GM23338 (cell line): ENCODE measurements around the gene SOSTDC1. TPM values are rescaled to one million over a fixed set of nuclear protein-coding genes. Genes with fewer than 3 reads are reported as not detected.

Experiments used
- ATAC-seq: fragments of 200-7000 bp; cut with Tn5 transposase; 3 replicates; pipeline ENCODE4 v1.9.1; 2020
- DNase-seq: peaks from one replicate; pipeline ENCODE4 v3.0.0-alpha.2; 2015; ENCODE audit warnings: low spot score
- H2AFZ ChIP-seq: fragments of 200-600 bp; sonication (generic); 2 replicates; pipeline ENCODE4 v1.8.0; 2016; ENCODE audit warnings: antibody characterized with exemption, mild to moderate bottlenecking, moderate library complexity
- H3F3A ChIP-seq: fragments of 200-600 bp; sonication (generic); replicated peaks from 2 replicates; pipeline ENCODE4 v1.8.0; 2017; ENCODE audit warnings: antibody characterized with exemption, mixed run types, low read depth
- H3K27ac ChIP-seq: fragments of 200-600 bp; sonication (generic); 2 replicates; pipeline ENCODE4 v1.6.1; 2016; ENCODE audit warnings: low read depth
- H3K27me3 ChIP-seq: fragments of 200-600 bp; sonication (generic); 2 replicates; pipeline ENCODE4 v1.8.0; 2016; ENCODE audit warnings: mild to moderate bottlenecking, mixed run types, moderate library complexity; ENCODE audit not compliant: insufficient read depth
- H3K36me3 ChIP-seq: fragments of 200-600 bp; sonication (generic); 2 replicates; pipeline ENCODE4 v1.8.0; 2016; ENCODE audit warnings: mild to moderate bottlenecking; ENCODE audit not compliant: insufficient read depth
- H3K4me1 ChIP-seq: fragments of 200-600 bp; sonication (generic); 2 replicates; pipeline ENCODE4 v1.8.0; 2016; ENCODE audit warnings: mild to moderate bottlenecking, moderate library complexity; ENCODE audit not compliant: insufficient read depth
- H3K4me2 ChIP-seq: fragments of 200-600 bp; sonication (generic); 2 replicates; pipeline ENCODE4 v1.7.1; 2017; ENCODE audit warnings: mixed run types
- H3K4me3 ChIP-seq: fragments of 200-600 bp; sonication (generic); 2 replicates; pipeline ENCODE4 v1.6.1; 2016; ENCODE audit warnings: mixed run types
- H3K79me2 ChIP-seq: fragments of 200-600 bp; sonication (generic); replicated peaks from 2 replicates; pipeline ENCODE4 v1.8.0; 2017; ENCODE audit warnings: mild to moderate bottlenecking; ENCODE audit not compliant: insufficient read depth
- H3K9me2 ChIP-seq: fragments of 200-600 bp; sonication (generic); 2 replicates; pipeline ENCODE4 v1.8.0; 2017; ENCODE audit not compliant: insufficient read depth
- H4K20me1 ChIP-seq: fragments of 200-600 bp; sonication (generic); replicated peaks from 2 replicates; pipeline ENCODE4 v1.8.0; 2017; ENCODE audit warnings: mild to moderate bottlenecking; ENCODE audit not compliant: insufficient read depth
- H3K27ac Mint-ChIP-seq: 2 replicates; pipeline ENCODE4 v1.8.0; 2020; ENCODE audit warnings: inconsistent platforms, mild to moderate bottlenecking, moderate library complexity, mixed read lengths
- H3K27me3 Mint-ChIP-seq: 3 replicates; pipeline ENCODE4 v1.8.0; 2022; ENCODE audit warnings: low read depth, mild to moderate bottlenecking, moderate library complexity, mixed read lengths, inconsistent platforms; ENCODE audit not compliant: insufficient read depth, poor library complexity
- H3K36me3 Mint-ChIP-seq: 3 replicates; pipeline ENCODE4 v1.8.0; 2021; ENCODE audit warnings: low read depth, mild to moderate bottlenecking, inconsistent platforms, moderate library complexity, mixed read lengths
- H3K4me1 Mint-ChIP-seq: 3 replicates; pipeline ENCODE4 v1.8.0; 2020; ENCODE audit warnings: mild to moderate bottlenecking, inconsistent platforms, mixed read lengths
- H3K4me3 Mint-ChIP-seq: 3 replicates; pipeline ENCODE4 v1.8.0; 2021; ENCODE audit warnings: moderate library complexity, mild to moderate bottlenecking, inconsistent platforms, mixed read lengths
- H3K9me3 Mint-ChIP-seq: 3 replicates; pipeline ENCODE4 v1.8.0; 2020; ENCODE audit warnings: moderate library complexity, mild to moderate bottlenecking, inconsistent platforms, mixed read lengths
- EZH2 ChIP-seq: fragments of 200-600 bp; sonication (generic); IDR thresholded peaks from one replicate; pipeline ENCODE4 v1.8.0; 2017; ENCODE audit warnings: antibody characterized with exemption, mild to moderate bottlenecking, low read depth; ENCODE audit not compliant: unreplicated experiment
- POLR2AphosphoS5 ChIP-seq: IDR thresholded peaks from 2 replicates; pipeline ENCODE4 v1.6.1; 2016; ENCODE audit warnings: antibody characterized with exemption, low read depth
- ZNF114 ChIP-seq: fragments of 250-450 bp; sonication (Bioruptor Pico); IDR thresholded peaks from 2 replicates; pipeline ENCODE4 v1.5.0; 2020; ENCODE audit warnings: mild to moderate bottlenecking, moderate library complexity
- ZNF462 ChIP-seq: fragments of 250-450 bp; sonication (Bioruptor Pico); IDR thresholded peaks from 2 replicates; pipeline ENCODE4 v1.5.0; 2020; ENCODE audit warnings: mild to moderate bottlenecking, moderate library complexity
- polyA plus RNA-seq: library from polyadenylated mRNA; unstranded; fragments of >200 nt; fragmentation: Nextera tagmentation; extraction: Ambion mirVana; gene quantifications from 2 replicates; pipeline ENCODE4 v1.2.1, GENCODE V29; 2016
- total RNA-seq: library from RNA; depleted of rRNA; stranded (reverse); fragments of >200 nt; shearing (Covaris generic); gene quantifications from 2 replicates; pipeline ENCODE4 v1.2.3, GENCODE V29; 2014

Gene SOSTDC1
- total and polyA plus RNA-seq, 2 experiments from 2014 or later: 0.76 to 1.0 TPM

DNA sequence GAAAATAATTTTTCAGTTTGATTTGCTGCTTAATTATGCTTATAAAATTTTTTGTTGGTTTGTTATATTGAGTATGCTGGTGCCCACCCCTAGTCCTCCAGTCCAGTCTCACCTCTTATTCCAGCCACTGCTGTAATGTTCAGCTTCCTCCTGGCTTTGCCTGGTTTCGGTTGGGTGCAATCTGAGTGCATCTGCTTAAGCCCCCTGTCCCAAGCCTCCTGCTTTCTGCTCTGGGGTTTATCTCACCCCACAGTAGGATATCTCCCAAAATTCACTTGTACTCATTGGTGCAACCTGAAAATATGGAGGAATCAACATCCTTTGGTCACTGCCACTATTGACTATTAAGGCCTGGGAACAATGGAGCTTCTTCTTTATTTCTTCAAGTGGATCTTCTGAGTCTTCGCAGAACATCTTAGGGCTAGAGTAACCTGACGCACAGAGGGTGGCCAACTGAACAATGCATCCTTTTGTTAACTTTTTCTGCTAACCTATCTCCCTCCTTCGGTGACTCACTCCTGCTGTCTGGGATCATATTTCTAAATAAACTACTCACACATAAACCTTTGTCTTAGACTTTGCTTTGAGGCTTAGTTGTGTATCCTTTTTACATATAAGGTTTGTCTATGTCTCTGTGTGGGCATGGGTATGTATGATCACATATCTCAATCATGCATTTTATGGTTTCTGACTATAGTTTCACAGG lies 19.1 kb upstream of the SOSTDC1 start:
- peak; percentile 37 for DNase-seq
- H3K27ac ChIP-seq: no peak overlapping the region
- no peaks in the 10 kb centered on the region for H3K79me2 ChIP-seq
- H3K27me3 ChIP-seq: no peaks in the 10 kb centered on the region
- Mint-ChIP-seq H3K4me1 (peaks cover 10% of the 10 kb centered on the region; the same call in 2 of the 3 replicates), H3K27ac (no peak overlapping the region), H3K9me3 (no peaks in the 10 kb centered on the region), H3K36me3 (no peaks in the 10 kb centered on the region), H3K27me3 (no peaks in the 10 kb centered on the region), H3K4me3 (no peak overlapping the region)
- H3K36me3 ChIP-seq: no peaks in the 10 kb centered on the region
- H3F3A ChIP-seq: no peaks in the 10 kb centered on the region
- no peak overlapping the region for H2AFZ ChIP-seq
- H3K4me3 ChIP-seq: no peak overlapping the region
- peak; percentile 82 for TF ChIP-seq ZNF462 (CRISPR knock-in tag)
- TF ChIP-seq ZNF114: peak; percentile 33; the same call in 1 of the 2 replicates
- no peak for TF ChIP-seq POLR2AphosphoS5
- no peaks in the 10 kb centered on the region for H3K4me1 ChIP-seq
- 0 out of 2 replicates have a peak, but pooled peaks cover 3% of the 10 kb centered on the region for H3K9me2 ChIP-seq
- H4K20me1 ChIP-seq: no peaks in the 10 kb centered on the region
- peak; percentile 78 for ATAC-seq
- no peak overlapping the region for H3K4me2 ChIP-seq

- no peaks in the 10 kb centered on the region for H3K79me2 ChIP-seq
- H3K27me3 ChIP-seq: no peaks in the 10 kb centered on the region
- no peak overlapping the region for H3K4me2 ChIP-seq
- H3K36me3 Mint-ChIP-seq: no peaks in the 10 kb centered on the region
- no peaks in the 10 kb centered on the region for H3K27me3 Mint-ChIP-seq
- H3K27ac Mint-ChIP-seq: no peak overlapping the region
- H3K36me3 ChIP-seq: no peaks in the 10 kb centered on the region
- no peak for TF ChIP-seq EZH2
- DNase-seq (no peak), ATAC-seq (no peak)
- no peak overlapping the region for H3K27ac ChIP-seq
- no peaks in the 10 kb centered on the region for H3F3A ChIP-seq
- H3K4me1 Mint-ChIP-seq: peaks cover 3% of the 10 kb centered on the region; the same call in 2 of the 3 replicates
- no peak overlapping the region for H3K4me3 ChIP-seq
- no peaks in the 10 kb centered on the region for H3K4me1 ChIP-seq
- no peaks in the 10 kb centered on the region for H3K9me3 Mint-ChIP-seq
- H2AFZ ChIP-seq: 0 out of 2 replicates have a peak overlapping the region, but pooled peaks have one; percentile 19
- 0 out of 2 replicates have a peak, but pooled peaks cover 3% of the 10 kb centered on the region for H3K9me2 ChIP-seq
- H3K4me3 Mint-ChIP-seq: no peak overlapping the region
- no peaks in the 10 kb centered on the region for H4K20me1 ChIP-seq
These were observed 14.1 kb upstream of the SOSTDC1 start for GRCh38 chr7:16479591-16479990.
